Endothelial cell of umbilical vein (primary cell): ENCODE results near the gene AREG. TPM values are rescaled to one million over a fixed set of nuclear protein-coding genes. Genes with fewer than 3 reads are reported as not detected.

Experiments used
- BruUV-seq: library from RNA; stranded (reverse); fragments of 400-500 nt; replicated peaks from 2 replicates; lab custom pipeline; 2021; lab: Mats Ljungman, UMichigan
- CTCF ChIA-PET: fragments of 300-600, 350-600 bp; sonication (Branson Sonifier 250); formaldehyde crosslinking; loops from one replicate; lab custom pipeline; 2021; ENCODE audit warnings: antibody characterized with exemption, inconsistent platforms; lab: Charles Lee
- POLR2A ChIA-PET: fragments of 300-600, 350-600 bp; sonication (Branson Sonifier 250); formaldehyde crosslinking; loops from one replicate; lab custom pipeline; 2021; ENCODE audit warnings: antibody characterized with exemption, inconsistent platforms; lab: Charles Lee
- DNase-seq: peaks from one replicate; pipeline ENCODE4 v3.0.0-alpha.2; 2011; ENCODE audit warnings: low read depth, low spot score
- FAIRE-seq: peaks from 2 replicates; lab custom pipeline; 2011; peaks lifted over from hg19 to GRCh38; lab: Jason Lieb, UNC
- H2AFZ ChIP-seq: 2 replicates; pipeline ENCODE4 v1.6.0; 2012; ENCODE audit warnings: low read depth, low read length, control low read depth, inconsistent platforms
- H3K27ac ChIP-seq: 2 replicates; pipeline ENCODE4 v1.5.1; 2011; ENCODE audit warnings: low read depth, mild to moderate bottlenecking, control low read depth, low read length, moderate library complexity; ENCODE audit not compliant: insufficient read depth
- H3K27me3 ChIP-seq, 2 experiments: 2 replicates each; pipeline versions ENCODE4 v1.6.0 to v1.6.1; 2011; ENCODE audit warnings: low read length in 2 of 2, mixed read lengths in 1 of 2; ENCODE audit not compliant: control insufficient read depth in 2 of 2, insufficient read depth in 2 of 2
- H3K36me3 ChIP-seq, 2 experiments: 2 replicates in 1 of 2; 3 replicates in 1 of 2; pipeline ENCODE4 v1.5.1; 2011; ENCODE audit warnings: low read length in 2 of 2, mild to moderate bottlenecking in 1 of 2, moderate library complexity in 1 of 2; ENCODE audit not compliant: control insufficient read depth in 2 of 2, insufficient read depth in 2 of 2; ENCODE audit errors: extremely low read depth in 1 of 2
- H3K4me1 ChIP-seq: 3 replicates; pipeline ENCODE4 v1.5.1; 2011; ENCODE audit warnings: mild to moderate bottlenecking, low read length; ENCODE audit not compliant: control insufficient read depth, insufficient read depth; ENCODE audit errors: extremely low read depth
- H3K4me2 ChIP-seq: 2 replicates; pipeline ENCODE4 v1.6.1; 2011; ENCODE audit warnings: low read length, control low read depth, mixed read lengths; ENCODE audit not compliant: insufficient read depth
- H3K4me3 ChIP-seq, 3 experiments: fragments of 200-600 bp in 1 of 3; sonication (generic), shearing (Covaris generic) in 1 of 3; replicated peaks in 1 of 3; 2 replicates each; pipeline ENCODE4 v1.5.1; 2011 to 2016; ENCODE audit warnings: control low read depth in 3 of 3, low read length in 3 of 3, mild to moderate bottlenecking in 2 of 3, inconsistent platforms in 1 of 3, low read depth in 1 of 3, moderate library complexity in 1 of 3; ENCODE audit not compliant: insufficient read depth in 1 of 3
- H3K79me2 ChIP-seq: 2 replicates; pipeline ENCODE4 v1.6.0; 2012; ENCODE audit warnings: low read length, inconsistent platforms; ENCODE audit not compliant: control insufficient read depth, insufficient read depth
- H3K9ac ChIP-seq: replicated peaks from 2 replicates; pipeline ENCODE3; 2011; ENCODE audit warnings: low read length, control low read depth; ENCODE audit not compliant: insufficient read depth; ENCODE audit errors: extremely low read depth
- H3K9me1 ChIP-seq: replicated peaks from 3 replicates; pipeline ENCODE4 v1.6.0; 2011; ENCODE audit warnings: mild to moderate bottlenecking, low read length; ENCODE audit not compliant: control insufficient read depth, insufficient read depth; ENCODE audit errors: extremely low read depth
- H3K9me3 ChIP-seq: replicated peaks from 2 replicates; pipeline ENCODE4 v1.5.1; 2012; ENCODE audit warnings: low read length, inconsistent platforms; ENCODE audit not compliant: control insufficient read depth, insufficient read depth
- H4K20me1 ChIP-seq: replicated peaks from 2 replicates; pipeline ENCODE3; 2011; ENCODE audit warnings: mild to moderate bottlenecking, low read length; ENCODE audit not compliant: control insufficient read depth, insufficient read depth; ENCODE audit errors: extremely low read depth
- FOS ChIP-seq: IDR thresholded peaks from 2 replicates; pipeline ENCODE4 v1.6.1; 2011; ENCODE audit warnings: mild to moderate bottlenecking, low read length, moderate library complexity, borderline replicate concordance; ENCODE audit not compliant: insufficient read depth
- GATA2 ChIP-seq: IDR thresholded peaks from 2 replicates; pipeline ENCODE4 v1.7.0; 2011; ENCODE audit warnings: low read depth, mild to moderate bottlenecking, moderate library complexity, mixed read lengths, low read length; ENCODE audit not compliant: insufficient read length, insufficient read depth
- JUN ChIP-seq: IDR thresholded peaks from 2 replicates; pipeline ENCODE4 v1.6.1; 2011; ENCODE audit warnings: borderline replicate concordance, low read depth; ENCODE audit not compliant: insufficient read length, insufficient read depth
- MYC ChIP-seq: IDR thresholded peaks from one replicate; pipeline ENCODE4 v1.6.1; 2011; ENCODE audit warnings: mild to moderate bottlenecking, low read depth, low read length
- POLR2A ChIP-seq: IDR thresholded peaks from 2 replicates; pipeline ENCODE4 v1.6.1; 2012; ENCODE audit warnings: low read depth, mild to moderate bottlenecking, control low read depth, low read length
- dilution Hi-C: fragments of 300-500 bp; cut with MboI; formaldehyde crosslinking; loops from one replicate; pipeline ENCODE4 v1.15.0; 2019; ENCODE audit warnings: low sequenced_read_pairs; ENCODE audit not compliant: extremely low pct_ligation_motif_present
- intact Hi-C: fragments of 100-400 bp; cut with micrococcal nuclease; formaldehyde crosslinking; loops from one replicate; pipeline ENCODE4 v1.10.0; 2022
- polyA plus RNA-seq, 4 experiments: library from polyadenylated mRNA; depleted of rRNA in 3 of 4; stranded (reverse) in 3 of 4; unstranded in 1 of 4; fragments of >200 nt; gene quantifications; 2 replicates each; pipeline versions ENCODE4 v1.2.1 to v1.2.3, GENCODE V29; 2011 to 2012; ENCODE audit warnings: missing spikeins in 1 of 4
- total RNA-seq: library from RNA; stranded (reverse); gene quantifications from 2 replicates; pipeline ENCODE4 v1.2.3, GENCODE V29; 2021
- TF ChIP-seq, protein P1 (sequence below): IDR thresholded peaks from 2 replicates; pipeline ENCODE4 v1.6.1; 2011; ENCODE audit not compliant: insufficient read depth, insufficient read length
- TF ChIP-seq, protein P2 (sequence below), 2 donors: IDR thresholded peaks; 1 replicate in 1 of 2; 2 replicates in 1 of 2; pipeline ENCODE4 v1.5.1; 2011; ENCODE audit warnings: low read length in 2 of 2, mild to moderate bottlenecking in 2 of 2, moderate library complexity in 2 of 2, control low read depth in 1 of 2, inconsistent platforms in 1 of 2, low read depth in 1 of 2; ENCODE audit not compliant: insufficient read depth in 1 of 2; ENCODE audit errors: extremely low read depth in 1 of 2

AREG gene
- total and polyA plus RNA-seq, 2 donors (not counting 3 experiments of a cell fraction or from before 2014, with no cell fraction given), result 0.17 to 0.55 TPM

DNA sequence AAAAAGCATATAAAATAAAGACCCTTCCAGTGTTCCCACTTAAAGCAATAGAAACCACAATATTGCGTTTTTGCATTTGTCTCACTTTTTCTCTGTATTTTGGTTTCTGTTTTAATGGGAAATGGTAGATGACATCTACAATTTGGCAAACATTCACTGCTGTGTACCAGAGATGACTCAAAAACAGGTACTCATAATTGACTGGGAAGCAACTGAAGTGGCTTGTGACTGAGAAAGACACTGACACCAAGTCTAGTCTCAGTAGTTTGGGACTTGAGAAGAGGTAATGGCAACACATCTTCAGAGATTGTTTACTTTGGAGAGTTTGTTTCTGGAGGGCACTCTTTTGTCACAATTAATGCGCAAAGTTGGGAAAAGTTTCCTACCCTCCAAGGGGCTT is 42.0 kb downstream of the AREG start:
- CTCF ChIA-PET, result no interaction called here
- intact Hi-C loops, result no loop called here
- no TSS peak for BruUV-seq
- Histone ChIP-seq H3K4me1 (no peaks in the 10 kb centered on the region), H3K36me3 (no peaks in the 10 kb centered on the region), H3K9ac (no peak overlapping the region), H3K4me3 (no peak overlapping the region), H3K9me1 (no peaks in the 10 kb centered on the region), H3K27me3 (no peaks in the 10 kb centered on the region), H3K9me3 (no peaks in the 10 kb centered on the region), H4K20me1 (no peaks in the 10 kb centered on the region), H3K79me2 (no peaks in the 10 kb centered on the region), H3K4me2 (no peak overlapping the region), H2AFZ (no peak overlapping the region), H3K27ac (no peak overlapping the region)
- no peak for TF ChIP-seq MYC
- FAIRE-seq (no peak), DNase-seq (no peak)
- POLR2A ChIA-PET, result no interaction called here
- dilution Hi-C loops, result no loop called here

DNA sequence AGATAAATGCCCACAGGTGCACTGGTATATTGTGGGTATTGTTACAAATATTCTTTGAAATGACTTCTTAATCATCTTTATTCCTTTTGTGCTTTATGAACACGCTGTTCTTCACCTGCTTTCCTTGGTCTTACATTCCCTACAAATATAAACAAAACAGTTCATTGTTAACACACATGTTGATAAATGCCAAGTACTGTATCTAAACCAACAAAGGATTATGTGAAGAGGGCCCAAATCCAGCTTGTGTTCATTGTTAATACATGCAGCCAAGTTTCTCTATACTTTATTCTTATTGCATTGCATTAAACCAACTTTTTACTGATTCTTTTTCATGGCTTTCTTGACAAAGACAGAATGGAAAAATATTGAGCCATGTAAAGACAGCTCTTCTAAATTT is 42.8 kb downstream of the AREG start:
- no peak overlapping the region for H3K4me3 ChIP-seq
- dilution Hi-C loops (no loop called here), intact Hi-C loops (no loop called here)
- no peaks in the 10 kb centered on the region for H4K20me1 ChIP-seq
- DNase-seq, result no peak
- no peak for FAIRE-seq
- H3K9me1 ChIP-seq, result no peaks in the 10 kb centered on the region
- H3K9me3 ChIP-seq, result no peaks in the 10 kb centered on the region
- no peaks in the 10 kb centered on the region for H3K36me3 ChIP-seq
- H3K27ac ChIP-seq, result no peak overlapping the region
- POLR2A ChIA-PET, result no interaction called here
- no peak overlapping the region for H2AFZ ChIP-seq
- no TSS peak for BruUV-seq
- no peaks in the 10 kb centered on the region for H3K4me1 ChIP-seq
- CTCF ChIA-PET, result no interaction called here
- H3K4me2 ChIP-seq, result no peak overlapping the region
- H3K9ac ChIP-seq, result no peak overlapping the region
- H3K27me3 ChIP-seq, result no peaks in the 10 kb centered on the region
- TF ChIP-seq POLR2A (no peak), FOS (no peak), GATA2 (no peak), JUN (no peak)
- TF ChIP-seq, protein P1, sequence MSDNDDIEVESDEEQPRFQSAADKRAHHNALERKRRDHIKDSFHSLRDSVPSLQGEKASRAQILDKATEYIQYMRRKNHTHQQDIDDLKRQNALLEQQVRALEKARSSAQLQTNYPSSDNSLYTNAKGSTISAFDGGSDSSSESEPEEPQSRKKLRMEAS, result no peak
- TF ChIP-seq, protein P2, sequence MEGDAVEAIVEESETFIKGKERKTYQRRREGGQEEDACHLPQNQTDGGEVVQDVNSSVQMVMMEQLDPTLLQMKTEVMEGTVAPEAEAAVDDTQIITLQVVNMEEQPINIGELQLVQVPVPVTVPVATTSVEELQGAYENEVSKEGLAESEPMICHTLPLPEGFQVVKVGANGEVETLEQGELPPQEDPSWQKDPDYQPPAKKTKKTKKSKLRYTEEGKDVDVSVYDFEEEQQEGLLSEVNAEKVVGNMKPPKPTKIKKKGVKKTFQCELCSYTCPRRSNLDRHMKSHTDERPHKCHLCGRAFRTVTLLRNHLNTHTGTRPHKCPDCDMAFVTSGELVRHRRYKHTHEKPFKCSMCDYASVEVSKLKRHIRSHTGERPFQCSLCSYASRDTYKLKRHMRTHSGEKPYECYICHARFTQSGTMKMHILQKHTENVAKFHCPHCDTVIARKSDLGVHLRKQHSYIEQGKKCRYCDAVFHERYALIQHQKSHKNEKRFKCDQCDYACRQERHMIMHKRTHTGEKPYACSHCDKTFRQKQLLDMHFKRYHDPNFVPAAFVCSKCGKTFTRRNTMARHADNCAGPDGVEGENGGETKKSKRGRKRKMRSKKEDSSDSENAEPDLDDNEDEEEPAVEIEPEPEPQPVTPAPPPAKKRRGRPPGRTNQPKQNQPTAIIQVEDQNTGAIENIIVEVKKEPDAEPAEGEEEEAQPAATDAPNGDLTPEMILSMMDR (IDR thresholded peaks at IDR 0.05; ENCODE audit: extremely low read depth in 1 of 2, insufficient read depth in 1 of 2, low read depth in 1 of 2, low read length in 2 of 2), result no peak
- no peaks in the 10 kb centered on the region for H3K79me2 ChIP-seq
